ENCODE results near the gene NRDC.
"Not testable (repeated sequence)": the region's sequence is repeated elsewhere in the genome, so short reads cannot be mapped to it uniquely, and the experiment has no call there.

Gene NRDC

GRCh38 chr1:51894748-51895147 lies 16.2 kb upstream of the NRDC start:
- DNase-seq, result not testable (repeated sequence)

GRCh38 chr1:51878308-51878615 lies 265 bp downstream of the NRDC start:
- no peak for DNase-seq

GRCh38 chr1:51877434-51878307 lies 856 bp downstream of the NRDC start:
- DNase-seq, result peak in 2 of 3 experiments; percentile 10 to 80

GRCh38 chr1:51875836-51876235 lies 2.7 kb downstream of the NRDC start:
- DNase-seq, result no peak

- no peak for DNase-seq
Observed at GRCh38 chr1:51875291-51875772, 3.2 kb downstream of the NRDC start.

GRCh38 chr1:51873270-51873669 lies 5.3 kb downstream of the NRDC start:
- DNase-seq, result not testable (repeated sequence)

GRCh38 chr1:51871351-51871975 lies 7.1 kb downstream of the NRDC start:
- DNase-seq, result no peak

- no peak for DNase-seq
Observed at GRCh38 chr1:51870603-51871350, 7.8 kb downstream of the NRDC start.

GRCh38 chr1:51867479-51868232 lies 10.9 kb downstream of the NRDC start:
- DNase-seq, result no peak

GRCh38 chr1:51863384-51863783 lies 15.1 kb downstream of the NRDC start:
- DNase-seq, result no peak

- no peak for DNase-seq
Observed at GRCh38 chr1:51861669-51862068, 16.9 kb downstream of the NRDC start.

- DNase-seq, result no peak
Observed at GRCh38 chr1:51859735-51860134, 18.8 kb downstream of the NRDC start.

- DNase-seq, result no peak
Observed at GRCh38 chr1:51859333-51859732, 19.2 kb downstream of the NRDC start.

GRCh38 chr1:51858892-51859291 lies 19.6 kb downstream of the NRDC start:
- DNase-seq, result no peak

GRCh38 chr1:51856745-51857144 lies 21.8 kb downstream of the NRDC start:
- no peak for DNase-seq

GRCh38 chr1:51855624-51856023 lies 22.9 kb downstream of the NRDC start:
- no peak for DNase-seq

GRCh38 chr1:51853360-51853759 lies 25.2 kb downstream of the NRDC start:
- DNase-seq, result no peak

- no peak for DNase-seq
Observed at GRCh38 chr1:51851882-51852396, 26.6 kb downstream of the NRDC start.

- DNase-seq, result no peak
Observed at GRCh38 chr1:51850420-51851223, 27.9 kb downstream of the NRDC start.

- no peak for DNase-seq
Observed at GRCh38 chr1:51847294-51847920, 31.1 kb downstream of the NRDC start.

GRCh38 chr1:51843948-51844347 lies 34.6 kb downstream of the NRDC start:
- no peak for DNase-seq

All from NCI-H1417 (cell line).